ENCODE measurements around the gene NFE2.
"Not testable (repeated sequence)": the region's sequence is repeated elsewhere in the genome, so short reads cannot be mapped to it uniquely, and the experiment has no call there.

Gene NFE2

DNA sequence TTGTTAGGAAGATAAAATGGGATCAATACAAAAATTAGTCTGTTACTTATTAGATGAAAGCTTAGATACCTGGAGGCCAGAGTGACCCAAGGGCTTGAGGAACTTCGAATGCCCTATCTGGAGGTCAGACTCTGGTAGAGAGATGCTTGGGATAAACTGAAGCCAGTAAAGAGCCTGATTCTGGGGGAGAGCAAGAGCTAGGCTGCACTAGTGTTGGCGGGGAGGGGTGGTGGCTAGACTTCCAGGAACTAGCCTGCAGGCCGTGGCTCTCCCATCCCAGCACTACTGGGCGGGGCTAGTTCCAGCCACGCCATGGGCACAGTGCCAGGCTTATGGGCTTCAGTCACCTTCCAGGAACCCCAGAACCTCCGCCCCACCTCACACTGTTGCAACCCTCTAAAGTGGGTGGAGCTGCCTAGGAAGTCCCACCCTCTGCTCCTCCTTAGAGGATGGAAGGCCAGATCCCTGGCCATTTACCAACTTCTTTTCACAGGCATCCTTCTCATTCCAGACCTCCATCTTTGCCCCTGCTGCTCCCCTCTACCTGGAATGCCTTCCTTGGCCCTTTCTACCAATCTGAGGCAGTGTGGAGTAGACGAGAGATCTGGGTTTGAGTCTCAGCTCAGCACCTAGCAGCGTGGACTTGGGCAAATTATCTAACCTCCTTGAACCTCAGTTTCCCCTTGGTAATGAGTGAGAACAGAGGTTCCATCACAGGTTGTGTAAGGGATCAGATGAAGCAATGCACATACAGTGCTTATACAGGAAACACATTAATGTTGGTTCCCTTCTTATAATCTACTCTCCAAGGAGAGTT, 6.3 kb upstream of the NFE2 start:
- no peak for DNase-seq (ENCODE audit: low read depth)

- peak; percentile 42 for DNase-seq (ENCODE audit: low read depth)
Measured at GRCh38 chr12:54304187-54304810, 3.5 kb upstream of the NFE2 start.

GRCh38 chr12:54303640-54304039, 2.8 kb upstream of the NFE2 start:
- DNase-seq (ENCODE audit: low read depth), result no peak

GRCh38 chr12:54301428-54302048, 723 bp upstream of the NFE2 start:
- no peak for DNase-seq (ENCODE audit: low read depth)

DNA sequence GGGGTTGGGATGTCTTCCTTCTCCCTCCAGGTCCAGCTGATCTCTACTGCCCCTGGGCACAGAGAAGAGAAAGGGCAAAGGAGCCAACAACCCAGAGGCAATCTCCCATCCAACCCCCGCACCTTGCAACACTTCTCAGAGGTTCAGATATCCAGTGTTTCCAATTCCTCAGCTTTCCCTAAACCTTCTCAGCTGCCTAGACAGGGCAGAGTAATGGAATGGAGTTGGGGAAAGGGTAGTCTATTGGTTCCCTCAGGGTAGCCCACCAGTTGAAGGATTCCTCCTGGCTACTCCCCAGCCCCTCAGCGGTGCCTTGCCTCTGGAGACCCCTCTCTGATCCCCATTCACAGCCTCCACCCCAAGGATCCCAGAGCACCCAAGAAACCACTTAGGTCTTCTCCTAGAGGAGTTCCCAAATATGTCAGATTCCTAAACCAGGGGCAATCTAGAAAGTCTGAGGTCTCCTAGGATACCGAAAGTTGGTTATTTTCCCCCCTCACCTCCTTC, 537 bp downstream of the NFE2 start:
- no peak for DNase-seq (ENCODE audit: low read depth)

GRCh38 chr12:54299515-54300224, 1.1 kb downstream of the NFE2 start:
- no peak for DNase-seq (ENCODE audit: low read depth)

DNA sequence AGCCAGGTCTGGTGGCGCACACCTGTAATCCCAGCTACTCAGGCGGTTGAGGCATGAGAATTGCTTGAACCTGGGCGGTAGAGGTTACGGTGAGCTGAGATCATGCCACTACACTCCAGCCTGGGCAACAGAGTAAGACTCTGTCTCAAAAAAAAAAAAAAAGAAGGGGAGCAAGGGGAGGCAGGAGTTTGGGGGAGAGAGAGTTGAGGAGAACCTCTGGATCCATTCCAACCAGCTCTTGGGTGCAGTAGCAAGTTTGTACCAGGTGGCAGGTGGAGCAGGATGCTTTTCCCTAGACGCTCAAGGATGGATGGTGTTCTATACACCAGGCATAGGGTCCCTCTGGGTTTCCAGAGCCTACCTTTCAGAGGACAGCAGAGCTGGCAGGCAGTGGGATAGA, 1.9 kb downstream of the NFE2 start:
- DNase-seq (ENCODE audit: low read depth), result no peak

GRCh38 chr12:54296393-54297099, 4.3 kb downstream of the NFE2 start:
- DNase-seq (ENCODE audit: low read depth), result no peak

DNA sequence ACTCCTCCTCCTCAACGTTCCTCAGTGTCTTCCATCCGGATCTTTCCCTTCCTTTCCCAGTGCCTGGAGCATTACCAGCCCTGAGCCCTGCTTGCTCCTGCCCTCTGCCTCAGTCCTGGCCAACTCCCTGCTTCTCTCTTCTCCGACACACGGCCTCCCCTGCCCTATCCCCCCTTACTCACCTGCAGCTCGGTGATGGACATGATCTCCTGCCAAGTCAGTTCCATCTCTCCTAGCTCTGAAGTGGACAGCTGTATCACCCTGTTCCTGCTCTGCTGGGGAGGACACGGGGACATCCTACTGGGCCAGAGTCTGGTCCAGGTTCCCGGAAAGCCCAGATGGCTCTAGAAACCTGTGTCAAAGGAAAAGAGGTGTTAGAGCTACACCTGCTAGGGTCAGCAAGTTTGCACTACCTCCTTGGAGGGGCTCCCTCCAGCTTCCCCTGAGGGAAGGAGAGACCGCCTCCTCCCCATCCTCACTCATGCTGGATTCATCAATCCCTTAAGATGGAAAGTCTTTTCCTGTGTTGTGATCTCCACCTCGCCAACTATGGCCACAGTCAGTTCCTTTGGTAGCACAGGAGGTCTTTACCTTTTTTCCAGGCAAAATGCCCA, 5.8 kb downstream of the NFE2 start:
- no peak for DNase-seq (ENCODE audit: low read depth)

DNA sequence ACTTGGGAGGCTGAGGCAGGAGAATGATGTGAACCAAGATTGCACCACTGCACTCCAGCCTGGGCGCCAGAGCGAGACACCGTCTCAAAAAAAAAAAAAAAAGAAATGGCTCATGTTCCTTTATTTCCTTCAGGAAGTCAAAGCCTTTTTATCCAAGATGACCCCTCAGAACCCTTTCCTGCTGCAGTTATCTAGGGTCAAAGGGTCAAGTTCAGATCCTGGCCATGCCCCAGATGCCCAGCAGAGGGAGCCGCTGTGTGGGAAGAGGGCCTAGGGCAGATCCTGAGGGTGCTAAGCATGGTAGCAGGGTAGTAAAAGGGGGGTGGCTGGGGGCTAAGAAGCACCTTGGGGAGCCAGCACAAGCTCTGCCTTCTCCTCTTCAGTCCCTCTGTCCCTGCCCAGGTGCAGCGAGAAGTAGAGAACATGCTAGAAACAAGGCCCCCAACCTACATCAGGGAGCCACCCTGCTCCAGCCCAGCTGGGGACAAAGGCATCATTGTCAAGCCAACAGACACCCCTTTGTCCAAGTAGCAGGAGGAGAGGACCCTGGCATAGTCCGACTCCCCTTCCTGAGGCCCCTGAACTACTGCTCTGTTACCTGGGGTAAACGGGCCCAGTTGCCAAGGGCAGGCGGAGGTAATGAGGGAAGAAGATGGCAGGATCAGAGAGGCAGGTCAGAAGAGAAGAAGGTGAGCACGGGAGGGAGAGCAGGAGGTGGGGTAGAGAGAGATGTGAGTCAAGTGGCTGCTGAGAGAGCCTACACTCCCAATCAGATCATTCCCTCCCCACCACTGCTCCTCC, 6.5 kb downstream of the NFE2 start:
- no peak for DNase-seq (ENCODE audit: low read depth)

GRCh38 chr12:54292931-54293241, 7.9 kb downstream of the NFE2 start:
- DNase-seq (ENCODE audit: low read depth), result no peak

- no peak for DNase-seq (ENCODE audit: low read depth)
Measured at GRCh38 chr12:54292083-54292930, 8.5 kb downstream of the NFE2 start.

DNA sequence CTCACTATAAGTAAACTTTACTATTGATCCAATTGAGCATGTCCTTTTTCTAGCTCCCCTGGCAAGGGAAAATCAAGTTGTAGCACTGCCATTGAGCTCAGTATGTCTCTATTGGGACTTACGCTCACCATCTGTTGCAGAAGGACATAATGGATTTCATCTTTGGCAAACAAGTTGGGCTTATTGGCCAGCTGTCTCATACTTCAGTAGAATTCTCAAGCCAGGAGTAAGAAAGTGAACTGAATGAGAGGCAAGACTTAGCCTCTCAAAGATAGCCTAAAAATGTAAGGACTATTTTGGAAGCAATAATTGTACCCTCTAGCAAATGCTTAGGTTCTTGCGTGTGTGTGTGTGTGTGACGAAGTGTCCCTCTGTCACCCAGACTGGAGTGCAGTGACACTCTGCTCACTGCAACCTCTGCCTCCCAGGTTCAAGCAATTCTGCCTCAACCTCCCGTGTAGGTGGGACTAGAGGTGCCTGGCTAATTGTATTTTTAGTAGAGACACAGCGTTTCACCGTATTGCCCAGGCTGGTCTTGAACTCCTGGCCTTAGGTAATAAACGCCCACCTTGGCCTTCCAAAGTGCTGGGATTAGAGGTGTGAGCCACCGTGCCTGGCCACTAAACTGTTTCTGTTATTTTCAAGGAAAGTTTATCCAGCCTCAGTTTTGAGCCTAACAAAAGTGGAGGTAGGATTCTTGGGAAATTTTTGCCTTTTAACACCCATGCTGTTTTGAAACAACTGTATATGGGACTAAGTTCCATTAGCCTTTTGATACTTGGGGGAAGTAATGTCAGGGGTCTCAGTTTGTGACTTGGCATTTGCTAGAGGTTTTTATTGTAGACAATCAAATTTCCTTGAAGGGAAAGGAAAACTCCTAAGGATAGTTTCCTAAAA, 13.3 kb downstream of the NFE2 start:
- no peak for DNase-seq (ENCODE audit: low read depth)

DNA sequence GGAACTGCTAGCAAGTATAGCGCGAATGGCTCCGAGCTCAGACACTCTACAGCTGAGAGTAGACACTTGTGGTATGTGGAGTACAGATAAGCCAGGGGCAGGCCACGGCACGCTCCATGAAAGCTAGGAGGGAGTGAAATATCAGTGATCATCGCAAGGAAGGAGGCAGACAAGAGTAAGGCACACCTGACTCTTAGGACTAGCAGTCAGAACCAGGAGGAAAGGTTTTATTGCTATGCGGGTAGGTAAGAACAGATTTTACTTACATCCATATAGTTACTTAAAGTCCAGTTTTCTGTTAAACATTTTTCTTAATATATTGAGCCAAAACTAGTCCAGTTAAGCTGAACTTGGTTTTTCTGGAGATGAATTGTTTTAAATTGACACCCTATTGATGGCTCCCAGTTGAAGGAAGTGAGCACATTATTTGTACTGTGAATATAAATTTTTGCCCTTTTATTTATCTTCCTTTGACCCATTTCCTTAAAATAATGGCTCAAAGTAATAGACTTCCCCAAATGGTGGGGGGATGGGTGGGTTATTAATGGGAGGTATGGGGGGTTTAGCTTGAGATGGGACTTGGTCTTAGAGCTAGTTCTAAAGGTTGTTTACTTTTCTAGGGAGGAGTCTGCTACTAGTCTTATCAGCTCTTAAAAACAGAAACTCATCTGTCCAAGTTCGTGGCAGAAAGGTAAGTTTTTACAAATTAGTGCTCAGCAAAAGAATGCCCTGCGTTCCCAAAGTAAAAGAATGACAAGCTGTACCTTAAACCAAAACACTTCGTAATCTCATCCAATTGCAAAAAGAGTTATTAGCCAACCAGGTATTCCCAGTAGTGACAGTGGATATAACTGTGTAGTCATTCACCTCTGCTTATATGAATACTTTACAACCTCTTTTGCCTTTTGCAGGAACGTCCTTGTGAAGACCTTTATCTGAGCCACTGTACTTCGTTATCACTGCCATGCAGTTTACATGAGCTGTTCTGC, 14.5 kb downstream of the NFE2 start:
- DNase-seq (ENCODE audit: low read depth), result no peak

DNA sequence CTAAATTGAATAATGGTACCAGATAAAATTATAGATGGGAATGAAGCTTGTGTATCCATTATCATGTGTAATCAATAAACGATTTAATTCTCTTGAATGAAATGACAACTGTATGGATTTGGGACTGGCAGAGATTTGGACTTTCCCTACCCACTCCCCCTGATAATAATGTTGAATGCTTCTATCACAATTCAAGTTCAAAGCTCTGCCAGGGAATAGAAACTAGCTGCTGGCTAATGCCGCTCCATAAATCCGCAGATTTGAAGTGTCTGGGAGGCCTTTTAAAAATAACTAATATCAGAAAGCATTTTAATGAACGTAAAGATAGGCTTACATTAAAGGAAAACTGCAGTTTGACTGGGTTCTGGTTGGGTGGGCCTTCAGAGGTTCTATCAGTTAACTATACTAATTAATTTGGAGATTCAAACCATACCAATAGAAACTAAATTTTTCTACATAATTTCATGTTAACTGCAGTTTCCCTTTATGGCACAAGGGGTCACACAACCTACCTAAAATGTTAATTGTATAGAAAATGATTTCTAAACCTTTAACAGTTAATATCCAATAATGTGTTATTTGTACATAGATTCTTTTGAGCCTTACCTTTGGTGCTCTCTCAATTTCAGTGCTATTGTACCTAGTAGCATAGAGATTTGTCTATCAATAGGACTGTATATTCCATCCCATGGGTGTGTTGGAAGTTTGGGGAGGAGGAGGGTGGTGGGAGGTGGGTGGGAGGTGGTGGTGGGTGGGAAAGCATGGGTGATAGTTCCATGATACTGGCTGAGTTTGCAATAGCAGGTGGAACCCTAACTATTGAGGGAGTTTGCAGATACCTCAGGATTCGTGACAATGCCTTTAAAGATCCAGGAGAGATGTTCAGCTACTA, 15.4 kb downstream of the NFE2 start:
- no peak for DNase-seq (ENCODE audit: low read depth)

DNA sequence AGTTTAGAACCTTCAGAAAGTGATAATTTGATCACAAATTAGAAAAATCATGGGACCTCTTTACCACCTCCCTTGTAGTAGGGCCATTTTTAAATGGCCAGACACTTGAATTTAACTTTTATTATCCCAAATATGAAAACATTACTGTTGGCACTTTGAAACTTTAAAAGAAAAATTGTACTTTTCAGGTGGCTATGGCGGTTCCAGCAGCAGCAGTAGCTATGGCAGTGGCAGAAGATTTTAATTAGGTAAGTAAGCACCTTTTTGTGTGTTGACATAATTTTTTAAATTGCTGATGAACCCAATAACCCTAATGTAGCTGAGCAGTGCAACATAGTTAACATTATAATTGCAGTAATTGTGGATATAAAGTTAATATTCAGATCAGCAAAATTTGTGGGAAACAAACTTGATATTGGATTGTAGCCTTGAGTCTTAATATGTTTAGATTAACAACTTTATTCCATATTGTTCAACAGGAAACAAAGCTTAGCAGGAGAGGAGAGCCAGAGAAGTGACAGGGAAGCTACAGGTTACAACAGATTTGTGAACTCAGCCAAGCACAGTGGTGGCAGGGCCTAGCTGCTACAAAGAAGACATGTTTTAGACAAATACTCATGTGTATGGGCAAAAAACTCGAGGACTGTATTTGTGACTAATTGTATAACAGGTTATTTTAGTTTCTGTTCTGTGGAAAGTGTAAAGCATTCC, 16.6 kb downstream of the NFE2 start:
- not testable (repeated sequence) for DNase-seq (ENCODE audit: low read depth)
